Liver (tissue), 3 donors: ENCODE data around the gene RASGRF1.

ENCODE experiments used
- EGR1 ChIP-seq, 2 donors: IDR thresholded peaks; 2 replicates each; pipeline ENCODE4 v1.6.1; 2016 to 2018; ENCODE audit warnings: antibody characterized with exemption in 2 of 2, low read depth in 2 of 2
- RAD21 ChIP-seq, 2 donors: IDR thresholded peaks; 2 replicates each; pipeline ENCODE4 v1.6.1; 2016; ENCODE audit warnings: antibody characterized with exemption in 2 of 2, mild to moderate bottlenecking in 2 of 2
- SP1 ChIP-seq: IDR thresholded peaks from 2 replicates; pipeline ENCODE4 v1.6.1; 2018; ENCODE audit warnings: antibody characterized with exemption, mild to moderate bottlenecking
- TAF1 ChIP-seq: conservative IDR thresholded peaks from 2 replicates; pipeline ENCODE4 v1.6.1; 2016; ENCODE audit warnings: antibody characterized with exemption, mild to moderate bottlenecking
- YY1 ChIP-seq: IDR thresholded peaks from 2 replicates; pipeline ENCODE4 v1.6.1; 2016; ENCODE audit warnings: antibody characterized with exemption, mild to moderate bottlenecking
- TF ChIP-seq, protein P1 (sequence below): fragments of 150-350 bp; IDR thresholded peaks from 2 replicates; pipeline ENCODE4 v1.5.1; 2017; ENCODE audit warnings: improper control_type of control experiment, low read depth, low read length; ENCODE audit not compliant: missing input control
- TF ChIP-seq, protein P2 (sequence below): IDR thresholded peaks from 2 replicates; pipeline ENCODE4 v1.6.1; 2016; ENCODE audit warnings: antibody characterized with exemption
- donor health status: healthy.
- donor health status: healthy.

- TF ChIP-seq YY1, result no peak
- TF ChIP-seq, protein P1, sequence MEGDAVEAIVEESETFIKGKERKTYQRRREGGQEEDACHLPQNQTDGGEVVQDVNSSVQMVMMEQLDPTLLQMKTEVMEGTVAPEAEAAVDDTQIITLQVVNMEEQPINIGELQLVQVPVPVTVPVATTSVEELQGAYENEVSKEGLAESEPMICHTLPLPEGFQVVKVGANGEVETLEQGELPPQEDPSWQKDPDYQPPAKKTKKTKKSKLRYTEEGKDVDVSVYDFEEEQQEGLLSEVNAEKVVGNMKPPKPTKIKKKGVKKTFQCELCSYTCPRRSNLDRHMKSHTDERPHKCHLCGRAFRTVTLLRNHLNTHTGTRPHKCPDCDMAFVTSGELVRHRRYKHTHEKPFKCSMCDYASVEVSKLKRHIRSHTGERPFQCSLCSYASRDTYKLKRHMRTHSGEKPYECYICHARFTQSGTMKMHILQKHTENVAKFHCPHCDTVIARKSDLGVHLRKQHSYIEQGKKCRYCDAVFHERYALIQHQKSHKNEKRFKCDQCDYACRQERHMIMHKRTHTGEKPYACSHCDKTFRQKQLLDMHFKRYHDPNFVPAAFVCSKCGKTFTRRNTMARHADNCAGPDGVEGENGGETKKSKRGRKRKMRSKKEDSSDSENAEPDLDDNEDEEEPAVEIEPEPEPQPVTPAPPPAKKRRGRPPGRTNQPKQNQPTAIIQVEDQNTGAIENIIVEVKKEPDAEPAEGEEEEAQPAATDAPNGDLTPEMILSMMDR, result no peak
- no peak for TF ChIP-seq SP1
- no peak for TF ChIP-seq RAD21 (IDR thresholded peaks at IDR 0.05)
- no peak for TF ChIP-seq EGR1 (IDR thresholded peaks at IDR 0.05; ENCODE audit: low read depth in 2 of 2)
- TF ChIP-seq, protein P2, sequence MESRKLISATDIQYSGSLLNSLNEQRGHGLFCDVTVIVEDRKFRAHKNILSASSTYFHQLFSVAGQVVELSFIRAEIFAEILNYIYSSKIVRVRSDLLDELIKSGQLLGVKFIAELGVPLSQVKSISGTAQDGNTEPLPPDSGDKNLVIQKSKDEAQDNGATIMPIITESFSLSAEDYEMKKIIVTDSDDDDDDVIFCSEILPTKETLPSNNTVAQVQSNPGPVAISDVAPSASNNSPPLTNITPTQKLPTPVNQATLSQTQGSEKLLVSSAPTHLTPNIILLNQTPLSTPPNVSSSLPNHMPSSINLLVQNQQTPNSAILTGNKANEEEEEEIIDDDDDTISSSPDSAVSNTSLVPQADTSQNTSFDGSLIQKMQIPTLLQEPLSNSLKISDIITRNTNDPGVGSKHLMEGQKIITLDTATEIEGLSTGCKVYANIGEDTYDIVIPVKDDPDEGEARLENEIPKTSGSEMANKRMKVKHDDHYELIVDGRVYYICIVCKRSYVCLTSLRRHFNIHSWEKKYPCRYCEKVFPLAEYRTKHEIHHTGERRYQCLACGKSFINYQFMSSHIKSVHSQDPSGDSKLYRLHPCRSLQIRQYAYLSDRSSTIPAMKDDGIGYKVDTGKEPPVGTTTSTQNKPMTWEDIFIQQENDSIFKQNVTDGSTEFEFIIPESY, result no peak
- TF ChIP-seq TAF1, result no peak
Observed at GRCh38 chr15:78925956-78926743, 164.4 kb downstream of the RASGRF1 start.
